Naive thymus-derived CD8-positive, alpha-beta T cell (primary cell): ENCODE data around the gene NIP7. TPM values are rescaled to one million over a fixed set of nuclear protein-coding genes. Genes with fewer than 3 reads are reported as not detected.

ENCODE experiments used
- ATAC-seq, 2 donors: fragments of 150-1000 bp; cut with Tn5 transposase in 1 of 2; sonication (Bioruptor Pico), chemical (Tn5 transposase) in 1 of 2; 1 replicate in 1 of 2; 2 replicates in 1 of 2; pipeline ENCODE4 v1.10.0; 2021; ENCODE audit warnings: mild to moderate bottlenecking in 2 of 2, moderate library complexity in 2 of 2
- POLR2A ChIA-PET: fragments of 350-600 bp; sonication (Branson Sonifier 250); formaldehyde crosslinking; loops from one replicate; lab custom pipeline; 2021; ENCODE audit warnings: antibody characterized with exemption; lab: Charles Lee
- DNase-seq, 10 donors: peaks; one replicate each; pipeline versions ENCODE4 v3.0.0 to v3.0.0-alpha.2; 2020 to 2022
- H3K27ac Mint-ChIP-seq, 10 donors: one replicate each; pipeline ENCODE4 v1.8.0; 2020 to 2022; ENCODE audit warnings: mild to moderate bottlenecking in 10 of 10, mixed read lengths in 10 of 10, moderate library complexity in 4 of 10, inconsistent platforms in 1 of 10
- H3K27me3 Mint-ChIP-seq, 5 donors: one replicate each; pipeline ENCODE4 v1.8.0; 2021 to 2022; ENCODE audit warnings: mixed read lengths in 5 of 5
- H3K36me3 Mint-ChIP-seq, 3 donors: one replicate each; pipeline ENCODE4 v1.8.0; 2020 to 2022; ENCODE audit warnings: mixed read lengths in 3 of 3, mild to moderate bottlenecking in 2 of 3, inconsistent platforms in 1 of 3
- H3K4me1 Mint-ChIP-seq, 4 donors: one replicate each; pipeline ENCODE4 v1.8.0; 2021 to 2022; ENCODE audit warnings: mixed read lengths in 4 of 4
- H3K4me3 Mint-ChIP-seq, 10 donors: one replicate each; pipeline ENCODE4 v1.8.0; 2020 to 2022; ENCODE audit warnings: mild to moderate bottlenecking in 10 of 10, mixed read lengths in 10 of 10, moderate library complexity in 6 of 10, inconsistent platforms in 1 of 10
- H3K9me3 Mint-ChIP-seq, 9 donors: one replicate each; pipeline ENCODE4 v1.8.0; 2020 to 2022; ENCODE audit warnings: mixed read lengths in 9 of 9, mild to moderate bottlenecking in 3 of 9, inconsistent platforms in 1 of 9, moderate library complexity in 1 of 9
- polyA plus RNA-seq, 3 donors: library from polyadenylated mRNA; unstranded; fragments of 300-500 nt; fragmentation: Illumina TruSeq; gene quantifications; one replicate each; pipeline ENCODE4 v1.2.3, GENCODE V29; 2021
- total RNA-seq, 8 experiments: library from RNA in 2 of 8; stranded (reverse) in 2 of 8; gene quantifications; one replicate each; pipeline ENCODE4 v1.2.3 and lab custom pipeline; 2021 to 2026

The NIP7 gene
- total and polyA plus RNA-seq, 5 experiments from 2014 or later, result 17.6 to 34.4 (median 24.8) TPM

DNA sequence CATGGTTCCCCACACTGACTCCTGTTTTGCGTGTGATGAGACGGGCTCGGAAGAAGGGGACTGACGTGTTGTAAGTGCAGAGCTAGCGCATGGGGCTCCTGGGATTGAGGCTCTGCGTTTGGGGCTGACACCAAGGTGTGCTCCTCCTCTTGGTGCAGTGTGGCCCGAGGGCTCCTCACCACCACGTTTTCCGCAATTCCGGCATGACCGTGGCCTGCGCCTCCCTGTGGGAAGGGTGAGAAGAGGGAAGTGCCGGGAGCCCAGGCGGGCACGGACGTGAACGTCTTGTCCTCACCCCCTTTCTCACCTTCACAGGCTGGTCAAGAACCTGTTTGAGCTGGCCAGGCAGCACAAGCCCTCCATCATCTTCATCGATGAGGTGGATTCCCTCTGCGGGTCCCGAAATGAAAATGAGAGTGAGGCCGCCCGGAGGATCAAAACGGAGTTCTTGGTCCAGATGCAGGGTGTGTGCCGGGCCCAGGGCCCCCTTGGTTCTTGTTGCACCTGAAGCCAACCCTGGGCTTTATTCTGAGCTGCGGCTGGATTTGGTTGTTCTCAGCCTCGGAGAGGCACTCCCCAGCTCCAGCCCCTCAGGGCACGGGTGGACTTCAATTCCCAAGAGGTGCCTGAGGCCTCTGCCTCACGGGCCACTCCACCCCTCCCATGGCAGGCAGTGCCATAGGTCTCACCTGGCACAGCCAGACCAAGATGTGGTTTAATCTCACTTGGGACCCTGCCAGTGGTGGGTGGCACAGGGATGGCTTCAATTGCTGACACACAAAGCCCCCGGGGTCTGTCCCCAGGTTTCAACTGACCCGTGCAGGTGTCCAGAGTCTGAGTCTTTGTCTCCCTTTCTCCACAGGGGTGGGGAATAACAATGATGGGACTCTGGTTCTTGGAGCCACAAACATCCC lies 19.5 kb upstream of the NIP7 start:
- no peak overlapping the region for H3K27ac Mint-ChIP-seq
- ATAC-seq (no peak), DNase-seq (no peak)
- H3K4me1 Mint-ChIP-seq, result peaks cover 4 to 30% (median 15%) of the 10 kb centered on the region in 4 donors
- H3K4me3 Mint-ChIP-seq, result no peak overlapping the region
- POLR2A ChIA-PET, result interaction anchor here (5.3 kb wide), 1 partner anchor 8 kb away, joined by 31 read pairs; the partner anchor contains the start of gene PDF
- peaks cover 0 to 78% (median 9%) of the 10 kb centered on the region in 3 donors for H3K36me3 Mint-ChIP-seq
- no peaks in the 10 kb centered on the region for H3K27me3 Mint-ChIP-seq
- no peaks in the 10 kb centered on the region for H3K9me3 Mint-ChIP-seq

- peaks cover 0 to 82% (median 9%) of the 10 kb centered on the region in 3 donors for H3K36me3 Mint-ChIP-seq
- no peak for DNase-seq
- peaks cover 5 to 33% (median 15%) of the 10 kb centered on the region in 4 donors for H3K4me1 Mint-ChIP-seq
Observed at GRCh38 chr16:69320740-69321073, 18.9 kb upstream of the NIP7 start.

GRCh38 chr16:69321080-69321479 lies 18.5 kb upstream of the NIP7 start:
- no peak for DNase-seq
- no peak for ATAC-seq
- H3K9me3 Mint-ChIP-seq, result no peaks in the 10 kb centered on the region
- H3K27ac Mint-ChIP-seq, result peak overlapping the region in 3 of 10 donors; percentile 42 to 71 (median 62)
- H3K36me3 Mint-ChIP-seq, result peaks cover 0 to 82% (median 9%) of the 10 kb centered on the region in 3 donors
- peaks cover 9 to 36% (median 17%) of the 10 kb centered on the region in 4 donors for H3K4me1 Mint-ChIP-seq
- no peak overlapping the region for H3K4me3 Mint-ChIP-seq
- H3K27me3 Mint-ChIP-seq, result no peaks in the 10 kb centered on the region
- POLR2A ChIA-PET, result interaction anchor here (0.9 kb wide), 1 partner anchor 9 kb away, joined by 3 read pairs; the partner anchor contains the start of gene PDF

More at GRCh38 chr16:69320740-69321073, 18.9 kb upstream of the NIP7 start:
- H3K27me3 Mint-ChIP-seq, result no peaks in the 10 kb centered on the region
- POLR2A ChIA-PET, result interaction anchor here (0.9 kb wide), 1 partner anchor 9 kb away, joined by 3 read pairs; the partner anchor contains the start of gene PDF
- peak overlapping the region in 3 of 10 donors; percentile 42 to 71 (median 62) for H3K27ac Mint-ChIP-seq
- no peak for ATAC-seq
- no peak overlapping the region for H3K4me3 Mint-ChIP-seq
- no peaks in the 10 kb centered on the region for H3K9me3 Mint-ChIP-seq

- no peaks in the 10 kb centered on the region for H3K27me3 Mint-ChIP-seq
- DNase-seq, result no peak
- POLR2A ChIA-PET, result no interaction called here
- no peaks in the 10 kb centered on the region for H3K9me3 Mint-ChIP-seq
- H3K4me1 Mint-ChIP-seq, result peaks cover 12 to 44% (median 28%) of the 10 kb centered on the region in 4 donors
- no peak for ATAC-seq
- H3K4me3 Mint-ChIP-seq, result no peak overlapping the region
- peaks cover 0 to 84% (median 10%) of the 10 kb centered on the region in 3 donors for H3K36me3 Mint-ChIP-seq
- H3K27ac Mint-ChIP-seq, result peak overlapping the region in 1 of 10 donors; percentile 62
Observed at GRCh38 chr16:69322343-69322742, 17.2 kb upstream of the NIP7 start.

DNA sequence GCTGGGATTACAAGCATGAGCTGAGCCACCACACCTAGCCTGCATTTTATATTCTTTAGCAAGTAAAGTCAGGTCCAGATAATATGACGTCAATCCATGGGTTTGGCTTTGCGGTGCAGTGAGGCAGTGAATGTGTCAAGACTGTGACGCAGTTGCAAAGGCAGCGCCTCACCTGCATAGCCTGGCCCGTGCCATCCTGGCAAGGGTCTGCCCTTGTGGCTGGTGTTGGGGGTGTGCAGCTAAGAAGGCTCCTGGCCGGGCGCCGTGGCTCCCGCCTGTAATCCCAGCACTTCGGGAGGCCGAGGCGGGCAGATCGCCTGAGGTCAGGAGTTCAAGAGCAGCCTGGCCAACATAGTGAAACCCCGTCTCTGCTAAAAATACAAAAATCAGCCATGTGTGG lies 16.2 kb upstream of the NIP7 start:
- Mint-ChIP-seq H3K27me3 (no peaks in the 10 kb centered on the region), H3K4me1 (peaks cover 14 to 48% (median 36%) of the 10 kb centered on the region in 4 donors), H3K4me3 (no peak overlapping the region), H3K36me3 (peaks cover 0 to 85% (median 10%) of the 10 kb centered on the region in 3 donors), H3K27ac (peak overlapping the region in 1 of 10 donors; percentile 88), H3K9me3 (no peaks in the 10 kb centered on the region)
- POLR2A ChIA-PET, result interaction anchor here (0.6 to 1.8 kb wide), 4 partner anchors 10 to 145 kb away, joined by 3 to 7 read pairs (median 4); no protein-coding TSS in a partner anchor
- DNase-seq, result no peak
- no peak for ATAC-seq

GRCh38 chr16:69324013-69324531 lies 15.5 kb upstream of the NIP7 start:
- Mint-ChIP-seq H3K9me3 (no peaks in the 10 kb centered on the region), H3K27ac (peak overlapping the region in 1 of 10 donors; percentile 53), H3K4me1 (peaks cover 15 to 53% (median 42%) of the 10 kb centered on the region in 4 donors), H3K27me3 (no peaks in the 10 kb centered on the region), H3K4me3 (no peak overlapping the region), H3K36me3 (peaks cover 0 to 80% (median 10%) of the 10 kb centered on the region in 3 donors)
- DNase-seq, result no peak
- POLR2A ChIA-PET, result interaction anchor here (1.4 to 1.8 kb wide), 2 partner anchors 10 to 11 kb away, joined by 3 to 5 read pairs; no protein-coding TSS in a partner anchor
- ATAC-seq, result no peak

DNA sequence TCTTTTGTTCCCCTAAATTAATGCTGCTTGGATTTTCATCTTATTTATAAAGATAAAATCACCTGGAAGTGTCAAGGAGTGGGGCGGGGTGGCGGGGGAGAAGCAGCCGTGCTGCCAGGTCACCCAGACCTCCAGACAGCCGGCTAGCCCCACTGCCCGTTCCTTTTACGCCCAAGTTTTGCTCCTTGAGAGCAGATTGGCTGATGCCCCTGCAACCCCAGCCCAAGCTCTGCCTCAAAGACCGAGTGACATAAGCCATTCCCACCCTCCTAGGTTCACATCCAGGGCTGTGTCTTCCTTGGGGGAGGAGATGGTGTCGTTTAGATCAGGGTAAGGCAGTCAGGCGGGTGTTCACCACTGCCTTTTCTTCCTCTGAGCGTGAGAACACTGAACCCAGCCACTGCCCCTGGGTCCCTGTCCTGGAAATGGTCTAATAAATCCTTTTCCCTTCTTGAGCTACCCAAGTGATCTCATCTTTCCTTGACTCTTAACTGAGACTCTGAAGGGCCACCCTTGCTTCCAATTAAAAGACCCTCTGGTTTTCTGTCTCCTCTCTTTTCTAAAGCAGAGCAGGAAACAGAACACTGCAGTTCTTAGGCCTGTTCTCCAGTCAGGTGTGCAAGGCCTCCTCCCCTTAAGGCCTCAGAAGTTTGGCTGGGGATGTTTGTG lies 14.9 kb upstream of the NIP7 start:
- Mint-ChIP-seq H3K27ac (peak overlapping the region in 6 of 10 donors; percentile 5 to 83 (median 44)), H3K36me3 (peaks cover 0 to 73% (median 6%) of the 10 kb centered on the region in 3 donors), H3K4me1 (peaks cover 13 to 54% (median 47%) of the 10 kb centered on the region in 4 donors), H3K27me3 (no peaks in the 10 kb centered on the region), H3K9me3 (no peaks in the 10 kb centered on the region), H3K4me3 (peak overlapping the region in 1 of 10 donors; percentile 7)
- ATAC-seq (no peak), DNase-seq (no peak)
- POLR2A ChIA-PET, result interaction anchor here (1.8 kb wide), 1 partner anchor 12 kb away, joined by 5 read pairs; no protein-coding TSS in a partner anchor

DNA sequence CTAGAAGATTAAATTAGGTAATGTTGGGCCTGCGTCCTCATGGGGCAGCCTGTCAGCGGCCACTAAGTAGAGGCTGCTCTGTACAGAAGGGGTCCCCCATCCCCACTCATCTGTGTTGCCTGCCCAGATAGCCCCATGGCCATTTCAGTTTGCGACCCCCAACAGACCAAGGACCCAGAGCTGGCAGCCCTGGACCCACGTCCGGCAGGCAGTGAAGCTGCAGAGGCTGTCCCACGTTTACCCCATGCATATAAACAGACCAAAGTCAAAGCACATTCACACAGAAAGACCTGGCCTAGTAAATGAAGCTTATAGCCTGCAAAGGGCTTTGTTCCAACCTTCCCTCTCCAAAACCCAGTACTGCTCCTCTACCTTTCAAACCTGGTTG lies 13.8 kb upstream of the NIP7 start:
- Mint-ChIP-seq H3K4me3 (peak overlapping the region in 6 of 10 donors; percentile 12 to 34 (median 26)), H3K9me3 (no peaks in the 10 kb centered on the region), H3K4me1 (peaks cover 13 to 56% (median 48%) of the 10 kb centered on the region in 4 donors), H3K27ac (peak overlapping the region in 6 of 10 donors; percentile 11 to 63 (median 54)), H3K36me3 (peaks cover 0 to 69% (median 5%) of the 10 kb centered on the region in 3 donors), H3K27me3 (no peaks in the 10 kb centered on the region)
- DNase-seq (no peak), ATAC-seq (no peak)
- POLR2A ChIA-PET, result interaction anchor here (0.8 to 5.8 kb wide), 4 partner anchors 9 to 15 kb away, joined by 4 to 31 read pairs (median 4); no protein-coding TSS in a partner anchor

GRCh38 chr16:69326172-69326873 lies 13.2 kb upstream of the NIP7 start:
- H3K27ac Mint-ChIP-seq, result peak overlapping the region in 8 of 10 donors; percentile 16 to 80 (median 61)
- peak overlapping the region in 8 of 10 donors; percentile 19 to 68 (median 30) for H3K4me3 Mint-ChIP-seq
- peaks cover 13 to 55% (median 48%) of the 10 kb centered on the region in 4 donors for H3K4me1 Mint-ChIP-seq
- POLR2A ChIA-PET, result interaction anchor here (0.8 to 5.8 kb wide), 5 partner anchors 9 to 14 kb away, joined by 4 to 31 read pairs (median 5); no protein-coding TSS in a partner anchor
- peaks cover 0 to 64% (median 2%) of the 10 kb centered on the region in 3 donors for H3K36me3 Mint-ChIP-seq
- no peaks in the 10 kb centered on the region for H3K9me3 Mint-ChIP-seq
- no peaks in the 10 kb centered on the region for H3K27me3 Mint-ChIP-seq
- ATAC-seq, result no peak
- no peak for DNase-seq

GRCh38 chr16:69327585-69328310 lies 11.8 kb upstream of the NIP7 start:
- peaks cover 10 to 51% (median 46%) of the 10 kb centered on the region in 4 donors for H3K4me1 Mint-ChIP-seq
- no peak for DNase-seq
- no peaks in the 10 kb centered on the region for H3K9me3 Mint-ChIP-seq
- peak overlapping the region in 7 of 10 donors; percentile 20 to 66 (median 50) for H3K27ac Mint-ChIP-seq
- POLR2A ChIA-PET, result interaction anchor here (2.3 to 5.8 kb wide), 3 partner anchors 9 to 12 kb away, joined by 9 to 47 read pairs (median 31); partner anchors contain the start of genes COG8 and NIP7
- peaks cover 0 to 60% (median 2%) of the 10 kb centered on the region in 3 donors for H3K36me3 Mint-ChIP-seq
- ATAC-seq, result no peak
- no peaks in the 10 kb centered on the region for H3K27me3 Mint-ChIP-seq
- peak overlapping the region in 8 of 10 donors; percentile 8 to 87 (median 69) for H3K4me3 Mint-ChIP-seq
